A673 (cell line): ENCODE measurements around the gene PARD3. TPM values are rescaled to one million over a fixed set of nuclear protein-coding genes. Genes with fewer than 3 reads are reported as not detected.

ENCODE experiments used
- BruUV-seq: library from RNA; stranded (reverse); fragments of 400-500 nt; replicated peaks from 2 replicates; lab custom pipeline; 2021; lab: Mats Ljungman, UMichigan
- CTCF ChIA-PET: fragments of 300-600 bp; sonication (Branson Sonifier 250); formaldehyde crosslinking; loops from one replicate; lab custom pipeline; 2022; ENCODE audit warnings: antibody characterized with exemption; lab: Charles Lee
- POLR2A ChIA-PET: fragments of 300-600 bp; sonication (Branson Sonifier 250); formaldehyde crosslinking; loops from one replicate; lab custom pipeline; 2022; ENCODE audit warnings: antibody characterized with exemption; ENCODE audit not compliant: low non-redundant PET; lab: Charles Lee
- DNase-seq: peaks from one replicate; pipeline ENCODE4 v3.0.0-alpha.2; 2015; ENCODE audit warnings: low spot score
- H3K27ac ChIP-seq: fragments of 200-600 bp; sonication (generic); 2 replicates; pipeline ENCODE4 v1.5.1; 2016; ENCODE audit warnings: mixed run types, low read depth, mild to moderate bottlenecking, mixed read lengths, antibody characterized with exemption, low read length; ENCODE audit not compliant: poor library complexity, severe bottlenecking
- H3K27me3 ChIP-seq: fragments of 200-600 bp; sonication (generic); replicated peaks from 2 replicates; pipeline ENCODE4 v1.6.1; 2017; ENCODE audit warnings: mixed run types, low read depth, mild to moderate bottlenecking, mixed read lengths, antibody characterized with exemption, low read length; ENCODE audit not compliant: insufficient read depth, poor library complexity
- H3K36me3 ChIP-seq: fragments of 200-600 bp; sonication (generic); 2 replicates; pipeline ENCODE4 v1.6.1; 2016; ENCODE audit warnings: mixed run types, mild to moderate bottlenecking, mixed read lengths, antibody characterized with exemption, low read length; ENCODE audit not compliant: insufficient read depth, poor library complexity, severe bottlenecking
- H3K4me1 ChIP-seq: fragments of 200-600 bp; sonication (generic); 2 replicates; pipeline ENCODE4 v1.6.1; 2017; ENCODE audit warnings: mixed run types, mild to moderate bottlenecking, mixed read lengths, antibody characterized with exemption, low read length; ENCODE audit not compliant: insufficient read depth, poor library complexity, severe bottlenecking
- H3K4me3 ChIP-seq: fragments of 200-600 bp; sonication (generic); 2 replicates; pipeline ENCODE4 v1.5.1; 2016; ENCODE audit warnings: low read depth, mixed run types, mild to moderate bottlenecking, mixed read lengths, low read length; ENCODE audit not compliant: poor library complexity, severe bottlenecking
- H3K9me3 ChIP-seq: fragments of 200-600 bp; sonication (generic); 2 replicates; pipeline ENCODE4 v1.6.1; 2016; ENCODE audit warnings: mixed run types, low read depth, mild to moderate bottlenecking, mixed read lengths, antibody characterized with exemption, low read length; ENCODE audit not compliant: poor library complexity, severe bottlenecking
- EZH2 ChIP-seq: fragments of 200-600 bp; sonication (generic); IDR thresholded peaks from 2 replicates; pipeline ENCODE4 v1.6.1; 2017; ENCODE audit warnings: borderline replicate concordance, low read depth, mild to moderate bottlenecking, mixed read lengths, antibody characterized with exemption, low read length; ENCODE audit not compliant: poor library complexity, severe bottlenecking
- intact Hi-C: fragments of 100-400 bp; cut with micrococcal nuclease; formaldehyde crosslinking; loops from one replicate; pipeline ENCODE4 v1.10.0; 2022; ENCODE audit not compliant: unreplicated experiment
- total RNA-seq: library from RNA; stranded (reverse); gene quantifications from 2 replicates; pipeline ENCODE4 v1.2.3, GENCODE V29; 2021
- TF ChIP-seq, protein P1 (sequence below): fragments of 300-800, 200-600 bp; sonication (generic); conservative IDR thresholded peaks from 2 replicates; pipeline ENCODE4 v1.5.1; 2017; ENCODE audit warnings: low read depth, mild to moderate bottlenecking, antibody characterized with exemption, low read length, moderate library complexity, mixed read lengths

Gene PARD3
- total RNA-seq, 1 experiment from 2014 or later: 28.0 TPM

DNA sequence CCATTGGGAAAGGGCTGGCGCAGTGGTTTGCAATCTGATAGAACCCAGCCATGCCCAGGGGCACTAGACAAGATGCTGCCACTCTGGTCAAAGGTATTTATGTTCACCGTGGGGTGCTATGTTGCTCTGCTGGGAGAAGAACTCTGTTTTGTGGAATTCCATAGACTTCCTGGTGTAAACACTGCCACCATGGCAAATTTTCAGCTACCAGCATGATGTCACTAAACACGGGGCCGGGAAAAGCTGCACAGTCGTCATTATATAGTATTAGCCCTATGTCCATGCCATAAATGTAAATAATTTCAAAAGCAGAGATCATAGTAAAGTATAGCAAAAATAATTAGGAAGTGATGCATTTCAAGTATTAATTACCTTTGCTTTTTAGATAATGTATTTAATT lies 500.6 kb downstream of the PARD3 start:
- no peak for DNase-seq
- BruUV-seq: no TSS peak
- Histone ChIP-seq H3K36me3 (no peaks in the 10 kb centered on the region), H3K27ac (no peak overlapping the region), H3K4me3 (no peak overlapping the region), H3K9me3 (no peaks in the 10 kb centered on the region), H3K27me3 (no peaks in the 10 kb centered on the region), H3K4me1 (peaks cover 5% of the 10 kb centered on the region)
- intact Hi-C loops: no loop called here
- CTCF ChIA-PET: no interaction called here
- POLR2A ChIA-PET: no interaction called here
- TF ChIP-seq, protein P1, sequence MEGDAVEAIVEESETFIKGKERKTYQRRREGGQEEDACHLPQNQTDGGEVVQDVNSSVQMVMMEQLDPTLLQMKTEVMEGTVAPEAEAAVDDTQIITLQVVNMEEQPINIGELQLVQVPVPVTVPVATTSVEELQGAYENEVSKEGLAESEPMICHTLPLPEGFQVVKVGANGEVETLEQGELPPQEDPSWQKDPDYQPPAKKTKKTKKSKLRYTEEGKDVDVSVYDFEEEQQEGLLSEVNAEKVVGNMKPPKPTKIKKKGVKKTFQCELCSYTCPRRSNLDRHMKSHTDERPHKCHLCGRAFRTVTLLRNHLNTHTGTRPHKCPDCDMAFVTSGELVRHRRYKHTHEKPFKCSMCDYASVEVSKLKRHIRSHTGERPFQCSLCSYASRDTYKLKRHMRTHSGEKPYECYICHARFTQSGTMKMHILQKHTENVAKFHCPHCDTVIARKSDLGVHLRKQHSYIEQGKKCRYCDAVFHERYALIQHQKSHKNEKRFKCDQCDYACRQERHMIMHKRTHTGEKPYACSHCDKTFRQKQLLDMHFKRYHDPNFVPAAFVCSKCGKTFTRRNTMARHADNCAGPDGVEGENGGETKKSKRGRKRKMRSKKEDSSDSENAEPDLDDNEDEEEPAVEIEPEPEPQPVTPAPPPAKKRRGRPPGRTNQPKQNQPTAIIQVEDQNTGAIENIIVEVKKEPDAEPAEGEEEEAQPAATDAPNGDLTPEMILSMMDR: no peak
- TF ChIP-seq EZH2: no peak

- Histone ChIP-seq H3K27ac (no peak overlapping the region), H3K4me1 (no peaks in the 10 kb centered on the region), H3K9me3 (no peaks in the 10 kb centered on the region), H3K4me3 (no peak overlapping the region), H3K27me3 (no peaks in the 10 kb centered on the region), H3K36me3 (no peaks in the 10 kb centered on the region)
- TF ChIP-seq, protein P1: no peak
- intact Hi-C loops: no loop called here
- DNase-seq: no peak
- POLR2A ChIA-PET: no interaction called here
- no TSS peak for BruUV-seq
- CTCF ChIA-PET: no interaction called here
Observed at GRCh38 chr10:34313888-34314287, 501.2 kb downstream of the PARD3 start.

DNA sequence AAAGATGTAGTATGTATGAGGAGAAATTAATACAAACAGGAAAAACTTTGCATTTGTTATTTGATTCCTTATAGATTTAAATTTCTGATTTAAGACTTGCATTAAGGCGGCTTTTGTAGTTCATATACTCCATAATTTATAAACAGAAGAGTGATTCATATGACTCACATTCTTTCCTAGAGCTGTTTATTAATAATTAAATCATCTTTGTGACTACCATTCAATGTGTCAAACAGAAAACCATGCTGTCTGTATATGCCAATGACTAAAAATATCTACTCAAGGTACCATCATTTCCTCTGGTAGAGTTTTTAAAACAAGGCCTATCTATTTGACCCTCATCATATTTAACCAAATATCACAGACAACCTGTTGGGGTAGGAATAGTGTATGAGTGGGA lies 501.7 kb downstream of the PARD3 start:
- no TSS peak for BruUV-seq
- no peak for DNase-seq
- CTCF ChIA-PET: no interaction called here
- intact Hi-C loops: no loop called here
- no peak for TF ChIP-seq EZH2
- TF ChIP-seq, protein P1: no peak
- Histone ChIP-seq H3K27me3 (no peaks in the 10 kb centered on the region), H3K36me3 (no peaks in the 10 kb centered on the region), H3K4me1 (no peaks in the 10 kb centered on the region), H3K27ac (no peak overlapping the region), H3K9me3 (no peaks in the 10 kb centered on the region), H3K4me3 (no peak overlapping the region)
- POLR2A ChIA-PET: no interaction called here
